ENCODE data around the gene METRNL.

METRNL gene

DNA sequence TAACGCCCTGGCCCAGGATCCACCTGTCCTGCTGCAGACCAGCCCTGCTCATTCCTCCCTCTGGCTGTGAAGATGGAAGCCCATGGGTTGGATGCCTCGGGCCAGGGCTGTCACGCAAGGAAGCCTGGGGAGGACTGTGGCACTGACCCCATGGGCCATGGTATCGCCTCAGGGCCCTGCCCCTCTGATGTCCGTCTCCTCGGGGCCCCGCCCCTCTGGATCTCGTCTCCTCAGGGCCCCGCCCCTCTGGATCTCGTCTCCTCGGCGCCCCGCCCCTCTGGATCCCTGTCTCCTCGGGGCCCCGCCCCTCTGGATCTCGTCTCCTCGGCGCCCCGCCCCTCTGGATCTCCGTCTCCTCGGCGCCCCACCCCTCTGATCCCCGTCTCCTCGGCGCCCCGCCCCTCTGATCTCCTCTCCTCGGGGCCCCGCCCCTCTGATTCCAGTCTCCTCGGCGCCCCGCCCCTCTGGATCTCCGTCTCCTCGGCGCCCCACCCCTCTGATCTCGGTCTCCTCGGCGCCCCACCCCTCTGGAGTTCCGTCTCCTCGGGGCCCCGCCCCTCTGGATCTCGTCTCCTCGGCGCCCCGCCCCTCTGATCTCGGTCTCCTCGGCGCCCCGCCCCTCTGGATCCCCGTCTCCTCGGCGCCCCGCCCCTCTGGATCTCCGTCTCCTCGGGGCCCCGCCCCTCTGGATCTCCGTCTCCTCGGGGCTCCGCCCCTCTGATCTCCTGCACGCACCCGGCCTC, 24.0 kb downstream of the METRNL start:
- TF ChIP-seq, protein P1, sequence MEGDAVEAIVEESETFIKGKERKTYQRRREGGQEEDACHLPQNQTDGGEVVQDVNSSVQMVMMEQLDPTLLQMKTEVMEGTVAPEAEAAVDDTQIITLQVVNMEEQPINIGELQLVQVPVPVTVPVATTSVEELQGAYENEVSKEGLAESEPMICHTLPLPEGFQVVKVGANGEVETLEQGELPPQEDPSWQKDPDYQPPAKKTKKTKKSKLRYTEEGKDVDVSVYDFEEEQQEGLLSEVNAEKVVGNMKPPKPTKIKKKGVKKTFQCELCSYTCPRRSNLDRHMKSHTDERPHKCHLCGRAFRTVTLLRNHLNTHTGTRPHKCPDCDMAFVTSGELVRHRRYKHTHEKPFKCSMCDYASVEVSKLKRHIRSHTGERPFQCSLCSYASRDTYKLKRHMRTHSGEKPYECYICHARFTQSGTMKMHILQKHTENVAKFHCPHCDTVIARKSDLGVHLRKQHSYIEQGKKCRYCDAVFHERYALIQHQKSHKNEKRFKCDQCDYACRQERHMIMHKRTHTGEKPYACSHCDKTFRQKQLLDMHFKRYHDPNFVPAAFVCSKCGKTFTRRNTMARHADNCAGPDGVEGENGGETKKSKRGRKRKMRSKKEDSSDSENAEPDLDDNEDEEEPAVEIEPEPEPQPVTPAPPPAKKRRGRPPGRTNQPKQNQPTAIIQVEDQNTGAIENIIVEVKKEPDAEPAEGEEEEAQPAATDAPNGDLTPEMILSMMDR (IDR thresholded peaks at IDR 0.05; ENCODE audit: low read length), result no peak
- TF ChIP-seq EZH2 (optimal IDR thresholded peaks at IDR 0.05; ENCODE audit: low read depth, low read length) (no peak), EZH2phosphoT487 (IDR thresholded peaks at IDR 0.05; ENCODE audit: low read length) (no peak)
- H3K4me3 ChIP-seq (ENCODE audit: low read length), result no peak overlapping the region
- peaks cover 71% of the 10 kb centered on the region for H3K27me3 ChIP-seq (replicated peaks; ENCODE audit: insufficient read depth, low read length)
- H4K20me1 ChIP-seq (ENCODE audit: insufficient read depth, low read length), result no peaks in the 10 kb centered on the region
- H3K27ac ChIP-seq (ENCODE audit: low read length), result no peak overlapping the region
- peaks cover 16% of the 10 kb centered on the region for H3K4me1 ChIP-seq (ENCODE audit: low read length)
- no peaks in the 10 kb centered on the region for H3K79me2 ChIP-seq (ENCODE audit: low read length)
- H3K9ac ChIP-seq (ENCODE audit: low read length), result no peak overlapping the region
- H3K9me3 ChIP-seq (replicated peaks; ENCODE audit: insufficient read depth, low read length), result no peaks in the 10 kb centered on the region
- H2AFZ ChIP-seq (ENCODE audit: low read length), result no peak overlapping the region
- H3K9me2 ChIP-seq (replicated peaks; ENCODE audit: insufficient read depth, low read length), result no peaks in the 10 kb centered on the region
- H3K4me2 ChIP-seq (ENCODE audit: low read depth, low read length), result no peak overlapping the region
- H3F3A ChIP-seq (ENCODE audit: insufficient read depth, low read length), result no peaks in the 10 kb centered on the region
- DNase-seq, result no peak
- H3K36me3 ChIP-seq (replicated peaks; ENCODE audit: insufficient read depth, low read length), result no peaks in the 10 kb centered on the region

DNA sequence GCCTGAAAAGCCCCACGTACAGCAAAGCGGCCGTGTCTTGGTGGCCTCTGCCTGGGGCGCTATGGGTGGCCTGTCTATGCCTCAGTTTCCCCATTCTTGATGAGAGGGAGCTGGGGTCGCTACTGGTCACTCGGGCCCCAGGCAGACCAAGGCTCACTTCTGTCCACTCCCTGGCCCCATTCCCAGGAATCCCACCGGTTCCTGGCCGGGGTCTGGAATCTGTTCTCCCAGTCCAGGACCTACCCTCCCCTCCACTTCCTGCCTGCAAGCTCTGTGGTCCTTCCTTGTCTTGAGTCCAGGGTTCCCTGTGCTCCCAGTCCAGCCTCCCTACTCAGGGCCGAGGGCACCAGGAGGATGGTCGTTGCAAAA, 24.5 kb downstream of the METRNL start:
- no peak for DNase-seq
- no peaks in the 10 kb centered on the region for H3K9me3 ChIP-seq (replicated peaks; ENCODE audit: insufficient read depth, low read length)
- H3K27me3 ChIP-seq (replicated peaks; ENCODE audit: insufficient read depth, low read length), result peaks cover 71% of the 10 kb centered on the region
- no peak overlapping the region for H3K27ac ChIP-seq (ENCODE audit: low read length)
- no peak overlapping the region for H3K9ac ChIP-seq (ENCODE audit: low read length)
- H3K9me2 ChIP-seq (replicated peaks; ENCODE audit: insufficient read depth, low read length), result no peaks in the 10 kb centered on the region
- no peaks in the 10 kb centered on the region for H3K36me3 ChIP-seq (replicated peaks; ENCODE audit: insufficient read depth, low read length)
- H3K4me2 ChIP-seq (ENCODE audit: low read depth, low read length), result no peak overlapping the region
- H3F3A ChIP-seq (ENCODE audit: insufficient read depth, low read length), result no peaks in the 10 kb centered on the region
- no peak overlapping the region for H3K4me3 ChIP-seq (ENCODE audit: low read length)
- no peak overlapping the region for H2AFZ ChIP-seq (ENCODE audit: low read length)
- H4K20me1 ChIP-seq (ENCODE audit: insufficient read depth, low read length), result no peaks in the 10 kb centered on the region
- H3K79me2 ChIP-seq (ENCODE audit: low read length), result no peaks in the 10 kb centered on the region
- H3K4me1 ChIP-seq (ENCODE audit: low read length), result peaks cover 16% of the 10 kb centered on the region
- no peak for TF ChIP-seq EZH2phosphoT487 (IDR thresholded peaks at IDR 0.05; ENCODE audit: low read length)
- no peak for TF ChIP-seq EZH2 (optimal IDR thresholded peaks at IDR 0.05; ENCODE audit: low read depth, low read length)
- TF ChIP-seq, protein P1 (IDR thresholded peaks at IDR 0.05; ENCODE audit: low read length), result no peak

DNA sequence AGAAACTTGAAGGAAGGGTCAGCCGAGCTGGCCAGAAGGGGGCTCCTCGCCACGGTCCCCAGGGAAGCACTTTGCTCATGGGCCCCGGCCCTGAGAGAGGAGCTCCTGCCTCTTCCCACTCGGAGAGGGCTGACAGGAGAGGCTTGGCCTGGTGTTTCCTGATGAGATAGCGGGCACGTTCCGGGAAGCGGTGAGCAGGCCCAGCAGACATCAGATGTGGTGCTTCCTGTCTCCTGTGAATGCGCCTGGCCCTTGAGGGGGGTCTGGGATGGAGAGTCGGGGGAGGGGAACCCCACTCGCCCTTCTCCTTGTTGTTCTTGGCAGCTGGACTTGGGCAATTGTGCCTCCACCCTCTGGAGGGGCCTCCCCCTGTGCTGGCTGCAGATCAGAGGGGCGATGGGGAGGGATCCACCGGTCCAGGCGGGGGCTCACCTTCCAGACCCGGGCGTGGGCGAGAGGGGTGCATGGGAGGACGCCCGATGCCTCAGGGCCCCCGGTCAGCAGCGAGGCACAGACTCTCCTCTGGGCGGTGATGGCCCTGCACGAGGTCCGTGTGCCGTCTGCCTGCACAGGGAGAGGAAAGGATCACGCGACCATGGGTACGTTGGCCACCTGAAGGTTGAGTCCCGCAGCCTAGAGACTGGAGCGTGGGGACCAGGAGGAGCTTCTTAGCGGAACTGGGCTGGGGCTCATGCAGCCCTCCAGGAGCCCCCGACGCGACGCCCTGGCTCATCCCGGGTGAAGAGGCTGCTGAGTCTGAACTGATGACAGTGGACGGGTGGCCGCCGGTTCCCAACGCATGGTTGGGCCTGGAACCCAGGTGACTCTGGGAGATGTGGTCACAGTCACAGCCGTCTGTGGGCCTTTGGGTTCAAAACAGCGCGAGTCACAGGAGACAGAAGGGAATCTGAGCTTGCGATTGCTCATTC, 25.4 kb downstream of the METRNL start:
- H4K20me1 ChIP-seq (ENCODE audit: insufficient read depth, low read length), result no peaks in the 10 kb centered on the region
- H3K4me1 ChIP-seq (ENCODE audit: low read length), result peaks cover 13% of the 10 kb centered on the region
- no peaks in the 10 kb centered on the region for H3F3A ChIP-seq (ENCODE audit: insufficient read depth, low read length)
- DNase-seq, result no peak
- no peak overlapping the region for H3K4me2 ChIP-seq (ENCODE audit: low read depth, low read length)
- TF ChIP-seq, protein P1 (IDR thresholded peaks at IDR 0.05; ENCODE audit: low read length), result no peak
- no peak overlapping the region for H2AFZ ChIP-seq (ENCODE audit: low read length)
- no peaks in the 10 kb centered on the region for H3K9me3 ChIP-seq (replicated peaks; ENCODE audit: insufficient read depth, low read length)
- no peaks in the 10 kb centered on the region for H3K79me2 ChIP-seq (ENCODE audit: low read length)
- H3K4me3 ChIP-seq (ENCODE audit: low read length), result no peak overlapping the region
- no peak overlapping the region for H3K27ac ChIP-seq (ENCODE audit: low read length)
- peaks cover 71% of the 10 kb centered on the region for H3K27me3 ChIP-seq (replicated peaks; ENCODE audit: insufficient read depth, low read length)
- no peak overlapping the region for H3K9ac ChIP-seq (ENCODE audit: low read length)
- no peaks in the 10 kb centered on the region for H3K36me3 ChIP-seq (replicated peaks; ENCODE audit: insufficient read depth, low read length)
- H3K9me2 ChIP-seq (replicated peaks; ENCODE audit: insufficient read depth, low read length), result no peaks in the 10 kb centered on the region

All from MM.1S (cell line).